Activated CD4-positive, alpha-beta memory T cell treated with anti-CD3 and anti-CD28 coated beads, Interleukin-2, amount 10 ng/mL, durations not matched to agents 7 days and 5 days (primary cell): Measurements from ENCODE around the gene ADA. TPM values are rescaled to one million over a fixed set of nuclear protein-coding genes. Genes with fewer than 3 reads are reported as not detected.

Experiments used
- CTCF ChIA-PET: fragments of 350-600 bp; sonication (Branson Sonifier 250); formaldehyde crosslinking; loops from one replicate; lab custom pipeline; 2021; ENCODE audit warnings: antibody characterized with exemption, inconsistent platforms; lab: Charles Lee
- POLR2A ChIA-PET: fragments of 350-600 bp; sonication (Branson Sonifier 250); formaldehyde crosslinking; loops from one replicate; lab custom pipeline; 2021; ENCODE audit warnings: antibody characterized with exemption; lab: Charles Lee
- DNase-seq: peaks from one replicate; pipeline ENCODE4 v3.0.0-alpha.2; 2020
- H3K27ac Mint-ChIP-seq: one replicate; pipeline ENCODE4 v1.8.0; 2021; ENCODE audit warnings: mild to moderate bottlenecking, mixed read lengths
- H3K27me3 Mint-ChIP-seq: one replicate; pipeline ENCODE4 v1.8.0; 2021; ENCODE audit warnings: mixed read lengths
- H3K36me3 Mint-ChIP-seq: one replicate; pipeline ENCODE4 v1.8.0; 2021; ENCODE audit warnings: low read depth, mixed read lengths
- H3K4me1 Mint-ChIP-seq: one replicate; pipeline ENCODE4 v1.8.0; 2021; ENCODE audit warnings: mixed read lengths
- H3K4me3 Mint-ChIP-seq: one replicate; pipeline ENCODE4 v1.8.0; 2021; ENCODE audit warnings: mild to moderate bottlenecking, mixed read lengths
- H3K9me3 Mint-ChIP-seq: one replicate; pipeline ENCODE4 v1.8.0; 2021; ENCODE audit warnings: mixed read lengths
- total RNA-seq, 2 experiments: library from RNA; stranded (reverse); gene quantifications; one replicate each; pipeline ENCODE4 v1.2.3, GENCODE V29; 2021

Gene ADA
- total RNA-seq, 2 experiments from 2014 or later, result 79.0 to 79.7 TPM

DNA sequence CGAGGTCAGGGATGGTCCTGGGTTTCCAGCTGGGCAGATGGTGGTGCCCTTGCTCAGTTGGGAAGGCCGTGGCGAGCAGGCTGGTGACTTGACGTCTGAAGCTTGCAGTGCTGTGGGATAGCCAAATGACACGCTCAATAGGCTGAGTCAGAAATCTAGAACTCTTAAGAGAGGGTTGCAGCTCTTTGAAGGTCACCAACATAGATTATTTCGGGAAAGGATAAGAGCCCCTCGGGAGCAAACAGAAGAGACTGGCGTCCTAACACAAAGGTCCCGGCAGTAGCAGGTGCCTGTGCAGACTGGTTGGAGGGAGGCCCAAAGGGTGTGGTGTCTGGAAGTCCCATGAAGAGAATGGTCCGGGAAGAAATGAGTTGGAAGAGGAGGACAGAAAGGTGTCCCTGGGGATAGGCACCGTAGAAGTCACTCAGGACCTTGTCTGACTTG lies 50.7 kb downstream of the ADA start:
- no peak for DNase-seq
- Mint-ChIP-seq H3K27me3 (no peaks in the 10 kb centered on the region), H3K4me3 (no peak overlapping the region), H3K9me3 (no peaks in the 10 kb centered on the region), H3K36me3 (no peaks in the 10 kb centered on the region), H3K27ac (no peak overlapping the region), H3K4me1 (peaks cover 13% of the 10 kb centered on the region)
- ChIA-PET CTCF (interaction anchor here (2.7 kb wide), 1 partner anchor 8 kb away, joined by 14 read pairs; no protein-coding TSS in a partner anchor), POLR2A (interaction anchor here (0.6 kb wide), 1 partner anchor 373 kb away, joined by 4 read pairs; no protein-coding TSS in a partner anchor)

DNA sequence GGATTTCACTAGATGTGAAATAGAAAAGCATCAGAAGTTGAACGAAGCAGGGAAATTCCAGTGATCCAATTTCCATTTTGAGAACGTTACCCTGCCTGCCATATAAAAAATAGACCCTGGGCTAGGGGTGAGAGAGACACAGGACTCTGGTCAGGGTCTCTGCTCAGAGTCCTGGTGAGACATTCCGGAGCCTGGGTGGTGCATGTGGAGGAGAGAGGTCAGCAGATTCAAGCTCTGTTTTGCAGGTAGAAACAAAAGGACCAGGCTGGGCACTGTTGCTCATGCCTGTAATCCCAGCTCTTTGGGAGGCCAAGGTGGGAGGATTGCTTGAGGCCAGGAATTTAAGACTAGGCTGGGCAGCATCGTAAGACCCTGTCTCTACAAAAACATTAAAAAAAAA lies 51.2 kb downstream of the ADA start:
- Mint-ChIP-seq H3K27ac (no peak overlapping the region), H3K36me3 (no peaks in the 10 kb centered on the region), H3K9me3 (no peaks in the 10 kb centered on the region), H3K27me3 (no peaks in the 10 kb centered on the region), H3K4me3 (no peak overlapping the region), H3K4me1 (peaks cover 13% of the 10 kb centered on the region)
- ChIA-PET POLR2A (interaction anchor here (0.6 kb wide), 1 partner anchor 374 kb away, joined by 4 read pairs; no protein-coding TSS in a partner anchor), CTCF (interaction anchor here (2.7 kb wide), 1 partner anchor 9 kb away, joined by 14 read pairs; no protein-coding TSS in a partner anchor)
- no peak for DNase-seq

DNA sequence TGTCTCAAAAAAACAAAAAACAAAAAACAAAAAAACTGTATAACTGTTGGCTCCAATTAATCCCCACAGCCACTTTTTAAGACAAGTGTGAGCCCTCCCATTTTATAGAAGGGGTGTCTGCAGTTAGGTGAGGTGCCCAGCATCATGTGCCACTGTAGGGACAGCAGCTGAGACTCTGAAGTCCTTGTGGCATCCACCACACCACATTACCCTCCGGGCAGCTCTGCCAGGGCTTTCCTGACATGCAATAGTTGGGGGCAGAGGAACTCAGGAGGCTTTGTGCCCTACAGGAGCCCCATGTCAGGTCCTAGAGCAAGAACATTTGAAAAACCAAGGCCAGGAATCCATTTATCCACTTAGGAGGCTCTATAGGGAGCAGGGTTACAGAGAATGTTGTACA lies 51.8 kb downstream of the ADA start:
- ChIA-PET POLR2A (interaction anchor here (1.5 kb wide), 1 partner anchor 19 kb away, joined by 3 read pairs; no protein-coding TSS in a partner anchor), CTCF (interaction anchor here (2.4 to 2.7 kb wide), 2 partner anchors 10 to 215 kb away, joined by 11 to 14 read pairs; no protein-coding TSS in a partner anchor)
- no peak for DNase-seq
- no peaks in the 10 kb centered on the region for H3K36me3 Mint-ChIP-seq
- H3K27me3 Mint-ChIP-seq, result no peaks in the 10 kb centered on the region
- no peak overlapping the region for H3K4me3 Mint-ChIP-seq
- no peak overlapping the region for H3K27ac Mint-ChIP-seq
- no peaks in the 10 kb centered on the region for H3K9me3 Mint-ChIP-seq
- peaks cover 13% of the 10 kb centered on the region for H3K4me1 Mint-ChIP-seq

DNA sequence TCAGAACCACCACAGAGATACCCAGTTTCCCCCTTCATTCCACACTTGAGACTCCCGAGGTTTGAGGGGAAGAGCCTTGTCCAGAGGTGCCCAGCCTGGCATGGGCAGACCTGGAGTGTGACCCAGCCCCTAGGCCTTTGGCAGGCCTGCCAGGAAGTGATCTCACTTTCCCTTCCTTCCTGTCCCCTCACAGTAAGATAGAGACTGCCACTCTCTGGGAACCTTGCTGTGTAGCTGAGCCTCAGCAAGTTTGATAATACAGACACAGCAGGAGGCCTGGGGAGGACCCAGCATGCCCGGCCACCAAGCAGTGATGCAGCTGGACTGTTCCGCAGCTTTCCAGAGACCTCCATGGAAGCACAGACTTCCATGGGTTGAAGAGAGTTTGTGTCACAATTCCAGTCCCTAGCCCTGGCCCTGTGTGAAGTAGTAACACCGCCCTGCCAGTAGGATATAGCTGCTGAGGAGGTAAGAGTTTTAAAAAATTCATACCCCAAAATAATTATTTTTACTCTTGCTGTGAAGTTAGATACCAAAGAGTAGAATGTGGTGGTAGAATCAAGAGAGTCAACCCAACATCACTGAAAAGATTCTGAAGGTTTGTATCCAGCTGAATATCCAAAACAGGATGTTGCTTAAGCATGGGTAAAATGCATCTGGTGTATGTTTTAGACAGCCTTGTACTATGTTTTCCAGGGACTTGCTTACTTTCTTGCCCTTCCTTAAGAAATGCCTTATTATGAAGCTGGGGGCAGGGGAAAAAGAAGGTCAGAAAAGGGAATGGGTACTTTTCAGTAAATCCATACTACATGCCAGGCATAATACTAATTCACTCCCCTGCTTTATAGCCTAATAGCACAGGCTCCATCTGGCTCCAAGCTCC lies 52.8 kb downstream of the ADA start:
- CTCF ChIA-PET, result interaction anchor here (0.6 to 2.7 kb wide), 8 partner anchors 10 to 214 kb away, joined by 3 to 14 read pairs (median 3); partner anchors contain the start of gene TTPAL
- no peak for DNase-seq
- POLR2A ChIA-PET, result interaction anchor here (0.7 to 1.5 kb wide), 4 partner anchors 11 to 52 kb away, joined by 3 read pairs; no protein-coding TSS in a partner anchor
- Mint-ChIP-seq H3K9me3 (no peaks in the 10 kb centered on the region), H3K4me1 (peaks cover 13% of the 10 kb centered on the region), H3K27me3 (no peaks in the 10 kb centered on the region), H3K4me3 (no peak overlapping the region), H3K27ac (no peak overlapping the region), H3K36me3 (no peaks in the 10 kb centered on the region)

GRCh38 chr20:44597930-44598329 lies 53.6 kb downstream of the ADA start:
- Mint-ChIP-seq H3K9me3 (no peaks in the 10 kb centered on the region), H3K4me3 (no peak overlapping the region), H3K4me1 (peaks cover 13% of the 10 kb centered on the region), H3K27me3 (no peaks in the 10 kb centered on the region), H3K27ac (no peak overlapping the region), H3K36me3 (no peaks in the 10 kb centered on the region)
- no peak for DNase-seq
- CTCF ChIA-PET, result interaction anchor here (0.8 to 2.4 kb wide), 5 partner anchors 11 to 213 kb away, joined by 3 to 11 read pairs (median 3); partner anchors contain the start of gene TTPAL
- POLR2A ChIA-PET, result interaction anchor here (1.3 to 1.5 kb wide), 2 partner anchors 12 to 53 kb away, joined by 3 read pairs; no protein-coding TSS in a partner anchor

- no peaks in the 10 kb centered on the region for H3K36me3 Mint-ChIP-seq
- H3K27ac Mint-ChIP-seq, result no peak overlapping the region
- ChIA-PET POLR2A (interaction anchor here (1.5 kb wide), 1 partner anchor 12 kb away, joined by 3 read pairs; no protein-coding TSS in a partner anchor), CTCF (interaction anchor here (0.6 to 2.4 kb wide), 5 partner anchors 11 to 213 kb away, joined by 3 to 11 read pairs (median 3); no protein-coding TSS in a partner anchor)
- peaks cover 13% of the 10 kb centered on the region for H3K4me1 Mint-ChIP-seq
- DNase-seq, result no peak
- H3K9me3 Mint-ChIP-seq, result no peaks in the 10 kb centered on the region
- no peaks in the 10 kb centered on the region for H3K27me3 Mint-ChIP-seq
- no peak overlapping the region for H3K4me3 Mint-ChIP-seq
These were observed 54.0 kb downstream of the ADA start for GRCh38 chr20:44597516-44597915.

DNA sequence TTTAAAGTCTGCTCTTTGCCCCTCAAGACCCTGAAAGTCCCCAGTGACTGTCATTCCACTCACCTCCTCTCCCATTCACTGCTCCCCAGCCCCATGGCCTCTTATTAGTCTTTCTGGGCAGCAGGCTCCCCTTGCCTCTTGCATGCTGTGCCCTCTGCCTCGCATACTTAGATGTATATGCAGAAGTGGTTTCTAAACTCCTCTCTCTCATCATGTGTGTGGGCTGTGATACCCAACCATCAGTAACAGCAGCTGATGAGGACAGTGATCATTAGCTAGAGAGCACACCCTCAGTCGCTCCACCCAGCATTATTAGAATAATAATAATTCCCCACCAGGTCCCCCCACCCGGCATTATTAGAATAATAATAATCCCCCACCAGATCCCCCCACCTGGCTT lies 54.6 kb downstream of the ADA start:
- no peak for DNase-seq
- Mint-ChIP-seq H3K27me3 (no peaks in the 10 kb centered on the region), H3K36me3 (no peaks in the 10 kb centered on the region), H3K9me3 (no peaks in the 10 kb centered on the region), H3K4me1 (peaks cover 13% of the 10 kb centered on the region), H3K27ac (no peak overlapping the region), H3K4me3 (no peak overlapping the region)
- POLR2A ChIA-PET, result interaction anchor here (1.5 kb wide), 1 partner anchor 13 kb away, joined by 3 read pairs; no protein-coding TSS in a partner anchor
- CTCF ChIA-PET, result interaction anchor here (0.6 kb wide), 1 partner anchor 137 kb away, joined by 4 read pairs; no protein-coding TSS in a partner anchor

DNA sequence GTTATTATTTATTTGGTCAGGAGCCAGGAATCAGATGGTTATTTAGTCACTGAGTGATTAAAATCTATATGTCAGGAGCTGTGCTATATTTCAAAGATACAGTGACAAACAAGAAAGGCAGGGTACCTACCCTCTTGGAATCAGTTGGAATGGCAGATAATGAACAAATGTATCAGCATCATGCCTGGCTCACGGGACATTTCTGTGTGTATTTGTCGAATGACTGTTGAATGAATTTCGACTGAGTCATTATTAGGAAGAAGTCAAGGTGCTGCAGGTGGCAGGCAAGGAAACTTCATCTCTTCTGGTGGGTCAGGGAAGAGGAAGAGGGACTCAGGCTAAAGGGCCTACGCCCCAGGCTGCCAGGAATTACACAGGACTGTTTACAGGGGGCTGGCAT lies 55.5 kb downstream of the ADA start:
- no peaks in the 10 kb centered on the region for H3K36me3 Mint-ChIP-seq
- H3K9me3 Mint-ChIP-seq, result no peaks in the 10 kb centered on the region
- H3K27ac Mint-ChIP-seq, result no peak overlapping the region
- ChIA-PET CTCF (no interaction called here), POLR2A (no interaction called here)
- no peaks in the 10 kb centered on the region for H3K27me3 Mint-ChIP-seq
- H3K4me1 Mint-ChIP-seq, result peaks cover 13% of the 10 kb centered on the region
- DNase-seq, result no peak
- H3K4me3 Mint-ChIP-seq, result no peak overlapping the region

- CTCF ChIA-PET, result interaction anchor here (1.0 kb wide), 1 partner anchor 14 kb away, joined by 3 read pairs; no protein-coding TSS in a partner anchor
- no peaks in the 10 kb centered on the region for H3K27me3 Mint-ChIP-seq
- H3K27ac Mint-ChIP-seq, result no peak overlapping the region
- H3K4me3 Mint-ChIP-seq, result no peak overlapping the region
- no peaks in the 10 kb centered on the region for H3K9me3 Mint-ChIP-seq
- peaks cover 13% of the 10 kb centered on the region for H3K4me1 Mint-ChIP-seq
- POLR2A ChIA-PET, result no interaction called here
- H3K36me3 Mint-ChIP-seq, result no peaks in the 10 kb centered on the region
- DNase-seq, result no peak
These were observed 56.8 kb downstream of the ADA start for GRCh38 chr20:44594730-44595129.

- POLR2A ChIA-PET, result interaction anchor here (0.6 kb wide), 1 partner anchor 78 kb away, joined by 3 read pairs; no protein-coding TSS in a partner anchor
- Mint-ChIP-seq H3K36me3 (no peaks in the 10 kb centered on the region), H3K27ac (no peak overlapping the region), H3K9me3 (no peaks in the 10 kb centered on the region), H3K27me3 (no peaks in the 10 kb centered on the region), H3K4me1 (peaks cover 9% of the 10 kb centered on the region), H3K4me3 (no peak overlapping the region)
- CTCF ChIA-PET, result interaction anchor here (0.6 to 1.0 kb wide), 3 partner anchors 15 to 775 kb away, joined by 3 to 4 read pairs (median 3); no protein-coding TSS in a partner anchor
- DNase-seq, result no peak
These were observed 57.7 kb downstream of the ADA start for GRCh38 chr20:44593751-44594150.

GRCh38 chr20:44592366-44592765 lies 59.1 kb downstream of the ADA start:
- no peaks in the 10 kb centered on the region for H3K27me3 Mint-ChIP-seq
- H3K27ac Mint-ChIP-seq, result no peak overlapping the region
- H3K4me3 Mint-ChIP-seq, result no peak overlapping the region
- H3K9me3 Mint-ChIP-seq, result no peaks in the 10 kb centered on the region
- DNase-seq, result no peak
- POLR2A ChIA-PET, result no interaction called here
- CTCF ChIA-PET, result no interaction called here
- H3K36me3 Mint-ChIP-seq, result no peaks in the 10 kb centered on the region
- H3K4me1 Mint-ChIP-seq, result no peaks in the 10 kb centered on the region

DNA sequence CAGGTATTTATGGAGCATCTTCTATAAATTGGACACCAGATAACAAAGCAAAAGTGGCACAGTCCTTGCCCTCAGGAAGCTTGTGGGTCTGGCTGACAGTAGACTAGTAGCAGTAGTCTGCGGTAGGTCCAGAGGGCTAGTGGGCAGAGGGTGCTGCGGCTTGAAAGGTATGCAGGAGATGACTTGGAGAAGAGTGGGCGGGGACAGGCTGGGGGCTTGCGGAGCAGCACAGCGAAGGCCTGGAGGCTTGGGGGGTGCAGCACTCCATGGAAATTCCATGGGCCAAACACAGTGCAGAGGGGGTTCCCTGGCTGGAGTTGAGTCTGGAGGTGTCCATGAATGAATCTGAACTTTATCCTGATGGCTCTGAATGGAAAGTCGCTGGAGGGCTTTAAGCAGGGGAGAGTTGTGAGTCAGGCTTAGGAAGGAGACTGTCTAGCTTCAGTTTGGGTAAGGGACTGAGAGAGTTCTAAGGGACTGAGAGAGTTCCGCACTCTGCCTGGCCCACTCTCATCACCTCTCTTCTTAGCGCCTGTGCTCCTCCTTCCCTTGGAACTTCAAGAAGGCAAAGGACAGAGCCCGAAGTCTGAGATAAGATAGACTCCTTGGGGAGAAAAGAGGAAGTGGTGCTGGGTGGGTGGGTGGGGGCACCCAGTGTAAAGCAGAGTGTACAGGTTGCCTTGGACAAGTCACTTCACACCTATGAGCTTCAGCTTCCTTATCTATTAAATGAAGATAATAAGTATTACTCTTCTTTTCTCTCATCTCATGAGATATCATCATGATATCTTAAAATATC lies 60.3 kb downstream of the ADA start:
- Mint-ChIP-seq H3K4me1 (no peaks in the 10 kb centered on the region), H3K27ac (no peak overlapping the region), H3K36me3 (no peaks in the 10 kb centered on the region), H3K4me3 (no peak overlapping the region), H3K9me3 (no peaks in the 10 kb centered on the region), H3K27me3 (no peaks in the 10 kb centered on the region)
- ChIA-PET CTCF (no interaction called here), POLR2A (interaction anchor here (1.4 kb wide), 1 partner anchor 55 kb away, joined by 3 read pairs; no protein-coding TSS in a partner anchor)
- no peak for DNase-seq
